ENCODE measurements around the gene BSDC1.

The BSDC1 gene

DNA sequence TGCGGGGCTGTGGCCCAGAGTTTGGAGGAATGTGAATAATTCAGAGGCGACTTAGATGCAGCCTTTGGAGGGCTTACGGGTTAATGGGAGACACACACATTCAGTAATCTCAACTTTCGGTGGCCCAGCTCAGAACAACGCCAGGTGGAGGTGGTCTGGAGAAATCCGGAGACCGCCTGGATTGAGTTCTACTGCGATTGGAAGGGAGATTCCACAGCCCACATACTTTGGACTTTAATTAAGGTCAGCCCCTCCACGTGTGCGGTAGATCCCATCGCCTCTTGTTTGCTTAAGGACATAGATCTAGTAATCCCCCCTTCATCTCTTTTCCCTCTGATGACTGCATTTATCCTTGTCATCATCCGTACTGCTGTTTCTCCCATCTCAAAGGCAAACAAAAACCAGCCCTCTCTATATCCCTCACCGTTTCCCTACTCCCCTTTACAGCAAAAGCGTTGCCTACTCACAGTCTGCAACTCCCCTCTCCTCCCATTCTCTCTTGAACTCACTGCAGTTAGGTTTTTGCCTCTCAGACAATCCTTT is 720 bp upstream of the BSDC1 start:
- H3K4me1 ChIP-seq (ENCODE audit: low read length): peaks cover 7% of the 10 kb centered on the region
- H3K4me3 ChIP-seq (ENCODE audit: low read length): peak overlapping the region; percentile 91
- H3K27ac ChIP-seq (ENCODE audit: low read length): peak overlapping the region; percentile 46
- H3K9ac ChIP-seq (ENCODE audit: low read length): peak overlapping the region; percentile 83
- no peaks in the 10 kb centered on the region for H4K20me1 ChIP-seq (ENCODE audit: insufficient read depth, low read length)
- H2AFZ ChIP-seq (ENCODE audit: low read depth, low read length): peak overlapping the region; percentile 69
- TF ChIP-seq, protein P1, sequence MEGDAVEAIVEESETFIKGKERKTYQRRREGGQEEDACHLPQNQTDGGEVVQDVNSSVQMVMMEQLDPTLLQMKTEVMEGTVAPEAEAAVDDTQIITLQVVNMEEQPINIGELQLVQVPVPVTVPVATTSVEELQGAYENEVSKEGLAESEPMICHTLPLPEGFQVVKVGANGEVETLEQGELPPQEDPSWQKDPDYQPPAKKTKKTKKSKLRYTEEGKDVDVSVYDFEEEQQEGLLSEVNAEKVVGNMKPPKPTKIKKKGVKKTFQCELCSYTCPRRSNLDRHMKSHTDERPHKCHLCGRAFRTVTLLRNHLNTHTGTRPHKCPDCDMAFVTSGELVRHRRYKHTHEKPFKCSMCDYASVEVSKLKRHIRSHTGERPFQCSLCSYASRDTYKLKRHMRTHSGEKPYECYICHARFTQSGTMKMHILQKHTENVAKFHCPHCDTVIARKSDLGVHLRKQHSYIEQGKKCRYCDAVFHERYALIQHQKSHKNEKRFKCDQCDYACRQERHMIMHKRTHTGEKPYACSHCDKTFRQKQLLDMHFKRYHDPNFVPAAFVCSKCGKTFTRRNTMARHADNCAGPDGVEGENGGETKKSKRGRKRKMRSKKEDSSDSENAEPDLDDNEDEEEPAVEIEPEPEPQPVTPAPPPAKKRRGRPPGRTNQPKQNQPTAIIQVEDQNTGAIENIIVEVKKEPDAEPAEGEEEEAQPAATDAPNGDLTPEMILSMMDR (IDR thresholded peaks at IDR 0.05; ENCODE audit: low read depth, low read length): no peak
- TF ChIP-seq EZH2phosphoT487 (IDR thresholded peaks at IDR 0.05; ENCODE audit: low read depth): no peak
- peaks cover 14% of the 10 kb centered on the region for H3K79me2 ChIP-seq (ENCODE audit: low read length)
- no peaks in the 10 kb centered on the region for H3K36me3 ChIP-seq (replicated peaks; ENCODE audit: low read depth, low read length)
- peak overlapping the region; percentile 90 for H3K4me2 ChIP-seq (ENCODE audit: low read length)
- no peaks in the 10 kb centered on the region for H3K9me3 ChIP-seq (ENCODE audit: insufficient read depth, low read length)
- no peaks in the 10 kb centered on the region for H3K27me3 ChIP-seq (ENCODE audit: low read depth, low read length)

DNA sequence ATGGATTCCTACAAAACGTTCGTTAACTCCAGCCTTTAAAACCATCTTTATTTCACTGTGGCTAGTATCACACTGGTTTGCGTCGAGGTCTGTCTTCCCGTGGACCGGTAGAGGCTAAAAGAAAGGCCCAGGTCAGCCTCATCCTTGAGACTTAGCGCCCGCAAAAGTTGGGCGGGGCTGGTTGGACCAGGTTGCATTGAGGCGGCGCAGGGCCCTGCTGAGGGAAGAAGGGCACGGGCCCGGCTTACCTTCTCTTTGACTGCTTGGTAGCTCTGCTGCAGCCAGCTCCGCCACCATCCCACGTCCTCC is 455 bp downstream of the BSDC1 start:
- Histone ChIP-seq H2AFZ (ENCODE audit: low read depth, low read length) (peak overlapping the region; percentile 52; the same call in 1 of the 2 replicates), H3K4me2 (ENCODE audit: low read length) (peak overlapping the region; percentile 92), H3K27ac (ENCODE audit: low read length) (no peak overlapping the region), H3K27me3 (ENCODE audit: low read depth, low read length) (no peaks in the 10 kb centered on the region), H3K4me1 (ENCODE audit: low read length) (peaks cover 7% of the 10 kb centered on the region), H3K9ac (ENCODE audit: low read length) (peak overlapping the region; percentile 71), H4K20me1 (ENCODE audit: insufficient read depth, low read length) (no peaks in the 10 kb centered on the region), H3K79me2 (ENCODE audit: low read length) (peaks cover 14% of the 10 kb centered on the region), H3K4me3 (ENCODE audit: low read length) (peak overlapping the region; percentile 91), H3K9me3 (ENCODE audit: insufficient read depth, low read length) (no peaks in the 10 kb centered on the region), H3K36me3 (replicated peaks; ENCODE audit: low read depth, low read length) (no peaks in the 10 kb centered on the region)
- TF ChIP-seq, protein P1 (IDR thresholded peaks at IDR 0.05; ENCODE audit: low read depth, low read length): no peak
- TF ChIP-seq EZH2phosphoT487 (IDR thresholded peaks at IDR 0.05; ENCODE audit: low read depth): no peak

DNA sequence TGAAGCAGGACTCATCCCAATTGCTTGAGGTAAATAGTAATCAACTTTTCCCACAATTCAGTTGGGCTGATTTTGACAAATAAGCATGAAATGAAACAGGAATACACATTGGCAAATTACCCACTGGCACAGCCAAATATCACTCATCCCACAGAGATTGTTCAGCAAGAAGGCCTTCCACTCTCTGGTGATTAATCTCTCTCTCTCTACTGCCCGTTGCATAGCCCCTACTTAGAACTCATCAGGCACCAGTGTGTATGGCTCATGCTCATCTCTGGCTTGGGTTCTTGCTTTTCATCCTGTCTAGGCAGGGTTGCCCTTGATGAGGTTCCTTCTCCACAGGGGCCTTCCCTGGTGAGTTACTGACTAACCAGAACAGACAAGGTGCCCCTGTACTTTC is 1.1 kb downstream of the BSDC1 start:
- peaks cover 14% of the 10 kb centered on the region for H3K79me2 ChIP-seq (ENCODE audit: low read length)
- H3K9ac ChIP-seq (ENCODE audit: low read length): no peak overlapping the region

DNA sequence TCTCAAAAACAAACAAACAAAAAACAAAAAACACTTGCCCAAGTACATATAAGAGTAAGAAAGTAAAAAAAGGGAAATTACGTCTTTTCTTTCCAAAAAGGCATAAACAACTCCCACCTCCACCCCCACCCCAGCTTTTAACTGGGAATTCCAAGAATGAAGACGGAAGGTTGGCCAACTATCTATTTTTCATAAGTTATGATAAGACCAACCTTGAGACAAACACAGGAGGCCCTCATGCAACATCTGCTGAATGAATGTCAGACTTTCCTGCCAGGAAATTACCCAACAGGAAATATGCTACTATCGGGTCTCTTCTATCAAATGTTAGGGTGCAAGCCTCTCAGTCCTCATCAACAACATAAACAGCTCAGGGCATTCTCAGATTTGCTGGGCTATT is 1.9 kb downstream of the BSDC1 start:
- Histone ChIP-seq H3K9me3 (ENCODE audit: insufficient read depth, low read length) (no peaks in the 10 kb centered on the region), H3K9ac (ENCODE audit: low read length) (no peak overlapping the region), H4K20me1 (ENCODE audit: insufficient read depth, low read length) (no peaks in the 10 kb centered on the region), H3K79me2 (ENCODE audit: low read length) (peaks cover 14% of the 10 kb centered on the region), H3K4me3 (ENCODE audit: low read length) (no peak overlapping the region), H2AFZ (ENCODE audit: low read depth, low read length) (no peak overlapping the region), H3K27me3 (ENCODE audit: low read depth, low read length) (no peaks in the 10 kb centered on the region), H3K36me3 (replicated peaks; ENCODE audit: low read depth, low read length) (no peaks in the 10 kb centered on the region), H3K4me1 (ENCODE audit: low read length) (peaks cover 7% of the 10 kb centered on the region), H3K27ac (ENCODE audit: low read length) (no peak overlapping the region), H3K4me2 (ENCODE audit: low read length) (no peak overlapping the region)
- TF ChIP-seq, protein P1 (IDR thresholded peaks at IDR 0.05; ENCODE audit: low read depth, low read length): no peak
- TF ChIP-seq EZH2phosphoT487 (IDR thresholded peaks at IDR 0.05; ENCODE audit: low read depth): no peak

More for the DNA sequence above, 1.1 kb downstream of the BSDC1 start:
- Histone ChIP-seq H3K36me3 (replicated peaks; ENCODE audit: low read depth, low read length) (no peaks in the 10 kb centered on the region), H3K4me3 (ENCODE audit: low read length) (peak overlapping the region; percentile 91), H3K4me2 (ENCODE audit: low read length) (peak overlapping the region; percentile 92), H3K27ac (ENCODE audit: low read length) (no peak overlapping the region), H3K9me3 (ENCODE audit: insufficient read depth, low read length) (no peaks in the 10 kb centered on the region), H4K20me1 (ENCODE audit: insufficient read depth, low read length) (no peaks in the 10 kb centered on the region), H2AFZ (ENCODE audit: low read depth, low read length) (no peak overlapping the region), H3K4me1 (ENCODE audit: low read length) (peaks cover 7% of the 10 kb centered on the region), H3K27me3 (ENCODE audit: low read depth, low read length) (no peaks in the 10 kb centered on the region)
- TF ChIP-seq EZH2phosphoT487 (IDR thresholded peaks at IDR 0.05; ENCODE audit: low read depth): no peak
- TF ChIP-seq, protein P1 (IDR thresholded peaks at IDR 0.05; ENCODE audit: low read depth, low read length): no peak

Measured in OCI-LY3 (cell line).